HG02981 (cell line): Measurements from ENCODE around the gene TMEM114.

Source experiments
- ATAC-seq: cut with Tn5 transposase; IDR thresholded peaks from one replicate; pipeline ENCODE4 v1.9.1; 2021; ENCODE audit warnings: mild to moderate bottlenecking, moderate library complexity; ENCODE audit not compliant: unreplicated experiment

Gene TMEM114

DNA sequence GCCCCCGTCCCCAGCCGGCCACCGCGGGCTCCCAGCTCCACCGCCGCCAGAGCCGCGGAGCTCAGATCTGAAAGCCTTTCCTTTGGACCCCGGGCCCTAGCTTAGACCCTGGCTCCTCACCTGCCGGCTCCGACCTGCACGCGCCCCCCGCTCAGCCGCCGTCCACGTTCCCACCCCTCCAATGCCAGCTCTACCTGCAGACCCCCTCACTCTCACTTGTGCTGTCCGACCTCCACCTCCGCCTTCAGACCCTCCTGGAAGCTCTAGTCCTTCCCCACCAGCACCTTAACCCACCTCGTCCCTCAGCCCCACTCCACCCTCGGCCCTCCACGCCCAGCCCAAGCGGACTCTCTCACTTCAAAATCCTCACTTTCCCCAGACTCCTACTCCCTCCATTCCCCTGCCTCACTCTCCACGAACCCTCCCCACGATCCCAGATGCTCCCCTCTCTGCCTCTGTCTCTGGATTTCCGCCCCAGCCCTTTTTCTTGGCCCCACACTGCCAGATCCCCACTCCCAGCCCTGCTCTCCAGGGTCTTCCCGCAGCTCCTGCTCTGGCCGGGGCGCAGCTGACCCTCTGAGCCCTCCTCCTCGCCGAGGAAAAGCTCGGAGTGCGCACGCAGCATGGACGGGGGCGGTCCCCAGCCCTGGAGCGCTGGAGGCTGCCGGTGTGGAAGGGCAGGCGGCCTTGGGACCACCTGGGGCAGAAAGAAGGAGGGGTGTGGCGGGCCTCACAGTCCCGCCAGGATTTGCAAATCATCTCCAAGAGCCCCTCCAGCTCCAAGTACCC is at the start of gene TMEM114:
TMEM114 (minus strand) TSS at position 612 of the 789 bp plus-strand sequence. CDS start 673 bp downstream, outside the sequence.
- no peak for ATAC-seq

DNA sequence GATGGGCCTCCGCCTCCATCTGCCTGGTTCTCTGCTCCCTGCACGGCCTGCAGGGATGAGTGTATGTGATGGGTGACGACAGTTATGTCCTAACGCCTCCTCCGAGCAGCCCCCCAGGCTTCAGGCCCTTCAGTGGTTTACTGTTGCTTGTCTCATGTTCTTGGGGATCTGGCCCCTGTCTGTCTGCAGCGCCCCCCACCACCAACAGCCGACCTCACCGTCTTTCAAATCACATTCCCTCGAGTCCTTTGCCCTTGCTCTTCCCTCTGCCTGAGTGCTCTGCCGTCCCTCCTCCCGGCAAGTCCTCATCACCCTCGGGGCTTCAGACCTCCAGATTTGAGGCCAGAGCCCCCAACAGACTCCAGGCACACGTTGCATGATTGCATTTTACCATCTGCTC is 49.4 kb upstream of the TMEM114 start:
- no peak for ATAC-seq

DNA sequence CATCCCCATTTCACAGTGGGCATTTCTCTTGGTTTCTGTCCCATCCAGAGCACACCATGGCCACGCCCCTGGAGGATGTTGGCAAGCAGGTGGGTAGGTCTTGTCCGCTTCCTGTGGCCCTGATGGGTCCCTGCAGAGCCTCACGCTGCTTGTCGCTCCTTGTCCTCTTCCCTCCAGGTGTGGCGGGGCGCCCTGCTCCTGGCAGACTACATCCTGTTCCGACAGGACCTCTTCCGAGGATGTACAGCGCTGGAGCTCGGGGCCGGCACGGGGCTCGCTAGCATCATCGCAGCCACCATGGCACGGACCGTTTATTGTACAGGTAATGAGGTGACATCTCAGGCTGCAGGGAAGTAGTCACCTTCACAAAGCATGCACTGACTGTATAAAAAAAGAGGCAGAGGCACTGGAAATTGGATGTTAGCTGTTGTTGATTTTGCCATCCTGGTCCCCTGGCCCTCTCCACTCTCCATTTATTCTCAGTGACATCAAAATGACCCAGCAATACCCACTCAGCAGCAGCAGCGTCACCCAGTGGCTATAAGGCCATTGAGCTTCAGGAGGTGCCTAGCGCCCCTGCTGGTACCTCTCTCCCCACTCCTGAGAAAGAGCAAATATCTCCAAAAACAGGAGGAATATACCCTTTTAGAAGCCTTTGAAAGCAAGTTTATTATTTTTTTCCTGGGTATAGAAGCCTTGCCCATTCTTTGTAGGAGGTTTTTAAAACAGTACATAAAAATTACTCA is 44.9 kb upstream of the TMEM114 start:
- ATAC-seq: no peak

DNA sequence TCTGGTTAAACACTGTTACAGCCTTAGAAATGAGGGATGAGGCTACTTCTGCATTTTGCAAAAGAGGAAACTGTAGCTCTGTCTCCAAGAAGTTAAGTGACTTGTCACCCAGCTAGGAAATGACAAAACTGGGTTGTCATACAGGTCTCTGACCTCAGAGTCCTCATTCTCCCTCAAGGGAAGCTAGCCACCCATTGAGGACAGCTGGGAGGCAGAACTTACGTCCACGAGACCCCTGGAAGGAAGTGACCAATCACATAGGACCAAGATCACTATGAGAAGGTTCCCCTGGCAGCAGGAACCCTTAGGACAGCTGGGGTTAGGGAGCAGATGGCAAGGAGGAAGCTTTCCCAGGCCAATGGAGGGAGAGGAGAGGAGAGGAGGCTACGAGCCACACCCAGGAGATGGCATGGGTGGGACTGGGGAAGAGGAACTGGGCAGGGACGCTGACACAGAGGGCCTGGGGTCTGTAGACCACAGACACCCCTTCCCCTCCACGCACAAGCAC is 42.4 kb upstream of the TMEM114 start:
- no peak for ATAC-seq

DNA sequence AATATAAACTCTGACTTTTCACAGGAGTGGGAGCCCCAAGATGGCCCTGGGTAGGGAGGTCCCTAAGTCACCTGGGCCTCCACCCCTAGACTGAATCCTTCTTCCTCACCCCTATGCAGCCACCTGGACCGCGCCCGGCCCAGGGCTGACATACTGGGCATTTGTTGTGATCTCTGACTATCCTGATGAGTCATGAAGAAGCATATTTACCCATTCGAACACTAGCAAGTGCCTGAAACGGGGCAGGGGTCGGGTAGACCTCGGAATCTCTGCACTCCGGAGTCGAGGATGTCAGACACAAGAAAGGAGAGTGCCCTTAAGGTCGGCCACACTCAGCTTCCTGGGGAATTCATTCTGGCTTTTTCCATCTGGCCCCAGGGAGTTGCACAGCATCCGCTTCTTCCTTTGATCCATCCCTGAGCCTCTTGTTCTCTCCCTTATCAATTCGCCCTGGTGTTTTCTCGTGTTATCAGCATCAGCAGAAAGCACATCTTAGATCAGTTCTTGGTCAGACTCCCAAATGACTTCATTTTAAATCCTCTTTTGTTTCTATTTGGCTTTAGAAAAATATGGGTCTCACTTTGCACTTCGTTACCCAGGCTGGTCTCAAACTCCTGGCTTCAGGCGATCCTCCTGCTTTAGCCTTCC is 41.6 kb upstream of the TMEM114 start:
- no peak for ATAC-seq

DNA sequence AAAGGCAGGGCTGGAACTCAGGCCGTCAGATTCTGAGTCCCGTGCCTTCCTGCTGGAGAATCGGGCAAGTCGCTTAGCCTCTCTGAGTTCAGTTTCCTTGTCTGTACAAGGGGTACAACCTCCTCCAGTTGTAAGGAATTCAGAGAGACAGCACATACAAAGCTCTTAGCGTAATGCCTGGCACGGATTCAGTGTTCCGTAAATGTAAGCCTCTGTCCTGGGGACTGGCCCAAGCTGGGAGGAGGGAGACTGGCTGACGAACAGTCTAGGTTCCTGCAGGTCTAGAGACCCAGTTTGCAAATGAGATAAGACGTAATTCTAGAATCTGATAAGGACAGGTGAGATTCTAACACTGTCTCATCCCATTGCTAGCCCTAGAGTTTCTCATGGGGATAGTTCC is 41.1 kb upstream of the TMEM114 start:
- no peak for ATAC-seq

DNA sequence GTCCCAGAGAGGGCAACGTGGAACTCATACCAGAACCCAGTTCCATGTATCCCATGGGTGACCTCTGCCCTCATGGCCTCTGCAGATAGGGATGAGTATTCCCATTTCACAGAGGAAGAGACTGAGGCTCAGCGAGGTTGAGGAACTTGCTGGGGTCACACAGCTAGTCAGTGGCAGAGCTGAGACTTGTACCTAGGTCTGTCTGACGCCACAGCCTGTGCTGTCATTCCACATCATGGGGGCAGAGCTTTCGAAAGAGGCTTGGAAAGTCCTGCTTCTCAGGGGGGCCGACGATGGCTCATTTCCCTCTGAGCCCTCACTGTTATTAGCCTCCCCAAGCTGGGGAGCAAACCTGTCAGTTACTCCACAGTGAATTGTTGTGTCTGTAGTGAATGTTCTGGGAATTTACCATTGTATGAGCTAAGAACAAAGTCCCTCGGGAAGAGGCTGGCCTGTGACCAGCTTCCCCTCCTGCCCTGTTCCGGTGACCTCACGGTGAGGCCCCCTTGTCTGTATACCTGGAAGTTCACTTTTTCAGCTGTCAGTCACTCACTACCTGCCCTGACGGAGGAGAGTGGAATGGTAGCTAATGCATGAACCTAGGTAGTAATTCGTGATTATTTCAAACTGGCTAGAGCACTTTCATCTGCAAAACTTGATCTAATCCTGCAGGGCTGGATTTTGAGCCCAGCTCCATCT is 40.1 kb upstream of the TMEM114 start:
- ATAC-seq: no peak

DNA sequence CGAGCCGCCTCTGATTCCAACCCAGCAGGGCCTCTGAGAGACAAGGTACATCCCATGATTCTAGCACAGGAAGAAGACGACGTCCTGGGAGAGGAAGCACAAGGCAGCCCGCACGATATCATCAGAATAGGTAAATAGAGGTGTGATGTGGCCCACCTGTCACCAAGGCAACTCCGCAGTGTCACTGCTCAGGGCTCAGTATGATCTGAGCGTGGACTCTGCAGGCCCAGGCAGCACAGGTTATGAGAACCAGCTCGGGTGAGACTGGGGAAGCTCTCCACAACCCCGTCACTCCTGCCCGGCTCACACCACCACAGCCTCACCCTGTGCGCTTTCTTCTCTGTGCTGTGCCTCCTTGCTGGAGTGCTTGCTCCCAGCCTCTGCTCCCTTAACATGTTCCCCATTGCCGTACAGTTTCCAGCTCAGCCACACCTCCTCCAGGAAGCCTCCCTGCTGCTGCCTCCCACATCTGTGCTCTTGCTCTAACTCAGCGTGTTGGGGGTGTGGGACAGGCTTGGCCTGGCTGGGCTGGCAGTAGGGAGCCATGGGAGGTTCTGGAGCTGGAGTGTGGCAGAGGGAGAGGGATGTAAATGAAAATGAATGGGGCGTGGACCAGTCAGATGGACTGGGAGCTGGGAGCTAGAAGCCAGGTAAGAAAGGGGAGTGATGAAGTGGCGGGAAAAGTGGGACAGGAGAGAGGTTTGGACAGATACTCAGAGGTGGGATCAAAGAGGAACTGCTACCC is 38.8 kb upstream of the TMEM114 start:
- ATAC-seq: no peak

DNA sequence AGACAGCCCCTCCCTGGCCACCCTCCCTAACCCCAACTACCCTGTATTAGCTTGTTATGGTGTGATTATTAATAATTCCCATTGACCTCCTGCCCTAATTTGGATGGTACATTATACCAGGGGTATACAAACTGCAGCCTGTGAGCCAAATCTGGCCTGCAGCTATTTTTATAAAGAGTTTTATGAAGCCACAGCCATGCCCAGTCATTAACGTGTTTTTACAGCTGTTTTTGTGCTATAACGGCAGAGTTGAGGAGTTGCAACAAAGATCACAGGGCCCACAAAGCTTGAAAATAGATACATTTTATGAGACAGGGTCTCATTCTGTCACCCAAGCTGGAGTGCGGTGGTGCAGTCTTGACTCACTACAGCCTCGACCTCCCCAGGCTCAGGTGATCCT is 37.1 kb upstream of the TMEM114 start:
- no peak for ATAC-seq

DNA sequence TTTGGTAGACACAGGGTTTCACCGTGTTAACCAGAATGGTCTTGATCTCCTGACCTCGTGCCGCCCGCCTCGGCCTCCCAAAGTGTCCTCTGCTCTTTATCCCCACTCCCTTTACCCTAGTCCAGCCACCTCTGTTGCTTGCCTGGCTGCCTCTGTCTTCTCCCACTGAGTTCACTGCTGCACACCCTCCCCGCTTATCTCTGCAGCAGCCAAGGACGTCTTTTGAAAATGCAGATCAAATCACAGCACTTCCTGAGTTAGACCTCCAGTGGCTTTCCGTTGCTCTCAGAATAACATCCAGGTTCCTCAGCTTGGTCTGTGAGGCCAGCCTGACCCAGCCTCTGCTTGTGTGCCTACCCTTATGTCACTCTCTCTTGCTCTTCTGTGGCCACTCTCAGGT is 36.6 kb upstream of the TMEM114 start:
- ATAC-seq: no peak

DNA sequence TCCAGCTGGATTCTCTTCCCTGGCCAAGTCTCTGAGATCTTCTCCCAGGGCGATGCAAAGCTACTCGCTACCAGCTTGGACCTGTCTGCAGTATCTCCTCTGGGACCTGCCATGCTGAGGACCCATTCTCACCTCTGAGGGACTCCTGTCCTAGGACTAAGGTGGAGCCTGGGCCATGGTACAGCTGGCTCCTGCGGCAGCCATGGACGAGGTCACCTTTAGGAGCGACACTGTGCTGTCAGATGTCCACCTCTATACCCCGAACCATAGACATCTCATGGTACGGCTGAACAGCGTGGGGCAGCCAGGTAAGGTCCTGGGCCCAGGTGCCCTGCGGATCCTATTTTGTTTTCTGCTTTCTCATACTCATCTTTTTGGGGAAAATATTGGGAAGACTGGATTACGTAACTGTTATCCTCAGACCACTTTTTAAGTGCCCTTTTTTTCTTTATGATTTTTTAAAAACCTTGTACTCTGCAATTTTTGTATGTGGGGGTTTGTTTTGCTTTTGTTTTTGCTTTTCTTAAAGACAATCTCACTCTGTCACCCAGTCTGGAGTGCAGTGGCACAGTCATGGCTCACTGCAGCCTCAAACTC is 35.3 kb upstream of the TMEM114 start:
- no peak for ATAC-seq

DNA sequence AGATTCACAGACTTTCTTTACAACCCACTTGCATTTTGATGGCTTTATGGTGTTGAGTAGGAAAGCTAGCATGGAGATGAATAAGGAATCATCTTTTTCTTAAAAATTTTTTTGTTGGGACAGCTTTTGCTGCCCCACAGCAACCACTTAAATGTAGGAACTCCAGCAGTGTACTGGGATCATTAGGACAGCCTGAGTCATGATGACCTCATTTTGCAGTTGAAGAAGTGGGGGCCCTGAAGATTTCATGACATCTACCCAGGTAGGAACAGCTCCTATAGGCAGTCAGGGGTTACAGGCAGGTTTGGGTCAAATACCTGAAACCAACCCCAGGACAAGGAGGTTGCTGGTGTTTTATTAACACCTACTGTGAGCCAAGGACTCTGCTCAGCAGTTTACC is 33.3 kb upstream of the TMEM114 start:
- ATAC-seq: no peak

DNA sequence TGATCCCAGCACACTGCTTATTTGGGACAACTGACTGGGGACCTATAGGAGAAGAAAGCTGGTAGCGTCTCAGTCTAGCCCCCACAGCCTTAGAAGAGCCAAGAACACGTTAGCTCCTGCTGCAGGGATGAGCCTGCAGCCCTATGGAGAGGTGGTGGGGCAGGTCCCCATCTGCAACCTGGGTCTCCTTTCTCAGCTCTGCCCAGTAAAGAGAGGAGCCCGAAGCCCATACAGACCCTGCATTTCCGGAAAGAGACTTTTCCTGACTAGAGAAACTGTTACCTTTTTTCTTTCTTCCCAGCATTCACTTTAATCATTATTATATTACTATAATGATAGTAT is 32.0 kb upstream of the TMEM114 start:
- no peak for ATAC-seq

DNA sequence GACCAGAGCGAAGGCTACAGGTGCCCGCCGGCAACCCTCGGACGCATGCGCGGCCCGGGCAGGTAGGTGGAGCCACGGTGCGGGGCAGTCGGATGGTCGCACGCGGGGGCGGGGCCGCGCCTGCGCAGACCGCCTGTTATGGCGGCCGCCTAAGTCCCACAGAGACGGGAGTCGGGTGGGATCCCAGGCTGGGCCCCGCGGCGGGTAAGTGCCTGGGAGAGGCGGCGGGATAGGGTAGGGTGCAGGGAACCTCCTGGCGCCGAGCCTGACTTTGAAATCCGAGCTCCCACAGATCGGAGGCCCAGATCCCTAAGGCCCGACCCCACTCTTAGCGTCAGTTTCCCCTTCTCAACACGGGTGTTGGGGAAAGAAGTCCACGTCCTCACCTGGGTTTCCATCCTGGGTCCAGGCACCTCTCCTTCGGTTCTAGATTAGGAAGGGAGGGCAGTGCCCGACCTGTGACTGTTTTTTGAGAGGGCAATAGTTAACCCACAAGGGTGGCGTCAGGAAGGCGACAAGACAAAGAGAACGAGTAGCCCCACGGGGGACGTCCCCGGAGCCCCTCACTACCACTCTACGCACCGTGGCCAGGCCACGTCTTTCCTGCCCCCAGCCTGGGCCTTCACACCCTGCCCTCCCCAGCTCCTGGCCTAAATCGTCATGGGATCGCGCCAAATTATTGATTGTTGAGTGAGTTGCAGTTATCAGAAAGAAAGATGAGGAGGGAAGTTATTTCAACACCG is 31.4 kb upstream of the TMEM114 start, which contains the start of gene METTL22:
METTL22 (plus strand) TSS at position 127 of the 743 bp plus-strand sequence. CDS start 3,968 bp downstream, outside the sequence.
- ATAC-seq: peak; percentile 92

DNA sequence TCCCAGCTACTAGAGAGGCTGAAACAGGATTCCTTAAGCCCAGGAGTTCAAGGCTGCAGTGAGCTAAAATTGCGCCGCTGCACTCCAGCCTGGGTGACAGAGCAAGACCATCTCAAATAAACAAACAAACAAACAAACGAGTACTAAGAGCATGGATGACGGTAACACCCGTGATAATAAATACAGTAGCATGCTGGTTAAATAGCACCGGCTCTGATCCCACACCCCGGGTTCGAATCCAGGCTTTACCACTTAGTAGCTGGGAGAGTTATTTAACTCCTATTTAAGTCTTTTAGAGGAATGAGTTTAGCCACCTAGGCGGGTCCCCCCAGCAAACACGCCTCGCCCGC is 30.9 kb upstream of the TMEM114 start:
- ATAC-seq: no peak

DNA sequence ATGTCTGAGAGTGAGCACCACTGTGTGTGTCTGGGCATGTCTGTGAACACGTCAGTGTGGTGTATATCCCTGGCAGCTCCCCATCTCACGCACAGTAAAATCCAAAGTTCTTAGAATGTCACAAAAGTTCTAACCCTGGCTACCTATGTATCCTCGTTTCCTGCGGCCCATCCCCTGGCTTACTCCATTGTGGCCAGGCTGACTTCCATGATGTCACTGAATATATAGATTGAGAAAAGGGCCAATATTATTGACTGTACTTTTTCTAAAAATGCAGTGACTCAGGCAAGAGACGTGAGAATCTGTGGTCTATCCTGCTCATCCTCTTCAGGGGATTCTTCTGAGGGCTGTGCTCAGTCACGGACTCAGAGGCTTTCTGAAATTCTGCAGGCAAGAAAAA is 30.2 kb upstream of the TMEM114 start:
- ATAC-seq: no peak

DNA sequence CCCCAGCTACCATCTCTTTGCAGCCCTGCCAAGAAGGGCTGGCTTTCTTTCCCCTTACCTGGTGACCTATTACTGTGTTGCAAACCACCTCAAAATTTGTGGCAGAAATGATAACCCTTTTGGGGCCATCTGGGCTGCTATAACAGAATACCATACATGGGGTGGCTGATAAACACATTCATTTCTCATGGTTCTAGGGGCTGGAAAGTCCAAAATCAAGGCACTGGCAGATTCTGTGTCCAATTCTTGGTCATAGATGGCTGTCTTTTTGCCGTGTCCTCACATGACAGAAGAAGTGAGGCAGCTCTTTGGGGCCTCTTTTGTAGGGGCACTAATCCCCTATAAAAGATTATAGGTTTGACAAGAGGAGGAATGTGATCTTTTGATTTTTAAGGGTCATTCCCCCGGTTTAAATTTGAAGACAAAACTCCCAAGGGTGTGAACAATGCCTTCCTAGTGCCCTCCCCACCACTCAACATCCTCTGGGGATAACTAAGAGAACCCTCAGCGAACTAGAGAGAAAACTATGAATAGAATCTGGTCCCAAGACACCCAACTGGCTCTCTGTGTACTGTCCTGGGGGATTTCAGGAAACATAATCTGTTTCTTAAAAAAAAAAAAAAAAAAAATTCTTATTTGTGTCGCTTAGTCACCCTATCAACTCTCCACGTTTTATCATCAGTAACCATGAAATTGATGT is 29.5 kb upstream of the TMEM114 start:
- ATAC-seq: no peak

DNA sequence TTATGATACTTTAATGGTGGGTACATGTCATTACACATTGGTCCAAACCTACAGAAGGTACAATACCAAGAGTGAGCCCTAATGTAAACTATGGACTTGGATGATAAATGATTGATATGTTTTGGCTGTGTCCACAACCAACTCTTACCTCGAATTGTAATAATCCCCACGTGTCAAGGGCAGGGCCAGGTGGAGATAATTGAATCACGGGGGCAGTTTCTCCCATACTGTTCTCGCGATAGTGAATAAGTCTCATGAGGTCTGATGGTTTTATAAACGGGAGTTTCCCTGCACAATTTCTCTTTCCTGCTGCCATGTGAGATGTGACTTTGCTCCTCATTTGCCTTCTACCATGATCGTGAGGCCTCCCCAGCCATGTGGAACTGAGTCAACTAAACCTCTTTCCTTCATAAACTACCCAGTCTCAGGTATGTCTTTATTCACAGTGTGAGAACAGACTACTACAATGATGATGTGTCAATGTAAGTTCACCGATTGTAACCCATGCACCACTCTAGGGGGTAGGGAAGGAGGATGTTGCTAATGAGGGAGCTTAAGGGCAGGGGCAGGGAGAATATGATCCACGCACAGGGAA is 24.2 kb upstream of the TMEM114 start:
- ATAC-seq: no peak
